Spleen (tissue), 7 donors: ENCODE data around the gene GSDME.

Experiments used
- CTCF ChIP-seq, 11 experiments: fragments of 200-600 bp in 7 of 11; fragments of 450-650 bp in 4 of 11; sonication (generic) in 4 of 11; IDR thresholded peaks in 8 of 11; conservative IDR thresholded peaks in 3 of 11; 1 replicate in 7 of 11; 2 replicates in 4 of 11; pipeline versions ENCODE4 v1.4.0 to v1.8.0; 2016 to 2021; ENCODE audit warnings: antibody characterized with exemption in 11 of 11, inconsistent platforms in 4 of 11, mild to moderate bottlenecking in 1 of 11
- POLR2A ChIP-seq, 3 donors: fragments of 450-650 bp; IDR thresholded peaks; one replicate each; pipeline ENCODE4 v1.5.1; 2017; ENCODE audit warnings: antibody characterized with exemption in 3 of 3, mild to moderate bottlenecking in 1 of 3
- donor health status: DM: no; HTN: no; CAD: no; lungs with moderate emphysema.
- donor health status: DM: no; HTN: no; CAD: no.
- donor health status: DM: no; HTN: no; CAD: no.

DNA sequence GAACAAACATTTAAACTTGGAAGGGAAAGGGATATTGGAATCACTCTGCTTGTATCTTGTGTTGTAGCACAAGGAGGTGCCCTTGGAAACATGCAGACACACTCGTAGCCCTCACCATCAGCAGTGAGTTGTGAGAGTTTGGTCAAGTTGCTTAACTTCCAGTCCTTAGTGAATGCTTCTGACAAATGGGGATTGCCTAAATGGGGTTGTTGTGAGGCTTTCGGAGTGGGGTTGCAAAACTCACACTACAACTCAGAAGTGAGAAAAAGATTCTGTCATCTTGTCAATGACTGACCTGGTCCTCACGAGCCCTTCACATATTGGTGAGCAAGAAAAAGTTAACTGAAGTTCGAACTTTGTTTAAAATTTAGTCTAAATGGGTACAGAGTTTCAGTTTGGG, 29.0 kb upstream of the GSDME start:
- TF ChIP-seq CTCF (IDR thresholded peaks at IDR 0.05 in 8 of 11, conservative IDR thresholded peaks at IDR 0.05 in 3 of 11) (no peak), POLR2A (IDR thresholded peaks at IDR 0.05) (no peak)
